Astrocyte of the hippocampus (primary cell): Measurements from ENCODE around the gene RNLS.
A peak's percentile ranks its signal among the peaks of the same experiment; 100 is the strongest.

ENCODE experiments used
- DNase-seq: peaks from one replicate; pipeline ENCODE4 v3.0.0; 2011; ENCODE audit warnings: low read depth, low spot score

Gene RNLS

DNA sequence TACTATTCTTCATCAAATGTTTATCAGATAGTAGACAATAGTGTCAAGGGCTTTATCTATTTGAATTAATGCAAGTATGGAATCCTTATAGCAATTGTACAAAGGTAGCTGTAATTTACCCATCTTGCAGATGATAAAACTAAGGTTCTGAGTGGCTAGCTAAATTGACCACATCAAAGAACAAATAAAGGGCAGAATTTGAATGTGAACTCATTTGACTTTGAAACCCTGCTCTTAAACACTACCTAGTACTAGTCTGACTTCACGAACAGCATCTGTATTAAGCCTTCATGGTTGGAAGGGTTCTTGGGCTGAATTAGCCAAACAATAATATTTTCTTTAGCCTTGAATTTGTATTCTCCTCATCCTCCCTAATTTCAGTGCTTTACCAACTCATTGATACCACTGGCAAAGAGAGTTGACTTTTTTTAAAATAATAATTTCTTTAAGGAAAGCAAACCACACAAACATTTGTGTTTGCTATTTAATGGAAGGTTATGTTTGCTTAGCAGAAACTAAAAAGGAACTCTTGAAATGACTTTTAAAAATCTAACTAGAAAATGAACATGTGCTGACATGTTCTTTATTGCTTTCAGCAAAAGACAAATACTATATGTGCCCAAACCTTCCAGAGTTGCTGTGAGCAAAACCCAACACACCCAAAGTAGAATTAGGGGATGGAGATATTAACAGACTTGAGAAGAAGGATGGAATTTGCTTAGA lies 322.6 kb downstream of the RNLS start:
- DNase-seq = no peak

- no peak for DNase-seq
Measured at GRCh38 chr10:88259381-88259780, 323.7 kb downstream of the RNLS start.

GRCh38 chr10:88256886-88257285 lies 326.2 kb downstream of the RNLS start:
- DNase-seq = no peak

DNA sequence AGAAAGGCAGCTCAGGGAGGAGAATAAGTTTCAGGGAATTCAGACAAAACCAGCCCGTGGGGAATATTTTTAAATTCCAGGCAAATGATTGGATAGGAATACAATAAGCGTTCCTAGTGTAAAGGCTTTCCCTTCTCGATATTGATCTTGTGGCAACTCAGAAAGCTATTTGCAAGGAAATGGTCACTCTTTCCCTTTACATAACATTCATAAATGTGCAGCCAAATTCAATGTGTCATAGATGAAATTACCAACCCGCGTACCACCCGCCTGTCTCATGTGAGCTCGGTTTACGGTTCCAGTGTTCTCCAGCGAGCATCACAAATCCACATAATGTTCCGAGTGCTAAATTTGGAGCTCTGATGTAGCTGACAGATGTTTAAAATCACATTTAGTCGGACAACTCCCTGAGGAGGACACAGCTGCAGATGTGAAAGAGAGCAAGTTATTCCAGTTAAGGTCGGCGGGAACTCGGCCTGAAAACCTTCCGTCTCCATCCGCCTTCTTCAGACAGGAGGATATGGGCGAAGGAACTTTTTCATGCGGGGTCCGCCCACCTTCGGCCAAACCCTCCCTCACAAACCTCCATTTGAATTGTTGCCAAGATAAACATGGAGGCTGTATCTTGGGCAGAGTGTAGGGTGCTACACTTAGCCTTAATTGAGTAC lies 327.0 kb downstream of the RNLS start:
- DNase-seq = no peak

- peak; percentile 79 for DNase-seq
Measured at GRCh38 chr10:88254091-88254490, 329.0 kb downstream of the RNLS start.

GRCh38 chr10:88253622-88254021 lies 329.5 kb downstream of the RNLS start:
- DNase-seq = peak; percentile 39

DNA sequence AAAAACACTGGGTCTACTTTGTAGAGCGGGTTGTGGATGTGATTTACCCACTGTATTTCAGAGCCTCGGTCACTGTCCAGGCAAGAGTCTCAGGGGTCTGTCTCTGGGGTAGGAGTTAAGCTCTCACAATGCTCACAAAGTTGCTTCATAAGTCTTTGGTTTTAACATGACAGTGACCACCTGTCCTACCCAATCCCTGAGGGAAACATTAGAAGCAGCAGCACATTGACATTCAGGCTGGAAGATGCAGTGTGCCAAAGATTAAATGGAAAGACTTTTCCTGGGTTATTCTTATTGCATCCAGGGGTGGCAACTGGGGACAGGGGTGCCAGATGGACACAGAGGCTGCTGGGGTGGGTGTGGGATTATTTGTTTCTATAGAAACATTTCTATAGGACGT lies 330.0 kb downstream of the RNLS start:
- DNase-seq = no peak

DNA sequence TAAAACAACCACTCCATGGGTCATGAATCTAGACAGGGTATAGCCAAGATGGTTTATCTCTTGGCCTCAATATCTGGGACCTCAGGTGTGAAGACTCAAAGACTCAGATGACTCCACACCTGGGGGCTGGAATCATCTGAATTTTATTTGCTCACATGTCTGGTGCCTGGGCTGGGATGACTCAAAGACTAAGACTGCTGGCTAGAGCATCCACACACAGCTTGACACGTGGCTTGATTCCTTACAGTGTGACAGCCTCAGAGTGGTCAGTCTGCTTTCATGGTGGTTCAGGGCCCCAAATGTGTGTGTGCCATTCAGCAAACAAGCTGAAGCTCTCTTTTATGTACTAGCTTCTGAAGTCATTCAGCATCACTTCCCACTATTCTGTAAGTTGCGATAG lies 333.7 kb downstream of the RNLS start:
- no peak for DNase-seq

DNA sequence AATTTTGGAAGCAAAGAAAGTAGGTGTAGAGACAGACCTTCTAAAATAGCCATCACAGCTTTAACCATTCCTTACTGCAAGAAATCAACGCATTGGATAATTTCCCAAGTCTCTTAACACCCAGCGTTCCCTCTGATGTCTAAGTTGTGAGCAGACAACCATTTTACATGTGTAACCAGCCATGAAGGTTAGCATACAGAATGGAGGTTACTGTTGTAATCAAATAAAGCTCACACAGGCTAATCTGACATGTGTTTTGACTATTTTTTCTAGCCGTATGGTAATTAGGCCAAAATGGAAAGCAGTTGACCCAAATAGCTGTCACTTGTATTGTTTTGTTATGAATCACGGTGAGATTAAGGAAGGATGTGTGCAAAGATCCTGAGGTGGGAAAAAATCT lies 336.4 kb downstream of the RNLS start:
- peak; percentile 54 for DNase-seq

GRCh38 chr10:88245974-88246511 lies 337.1 kb downstream of the RNLS start:
- DNase-seq = peak; percentile 87

DNA sequence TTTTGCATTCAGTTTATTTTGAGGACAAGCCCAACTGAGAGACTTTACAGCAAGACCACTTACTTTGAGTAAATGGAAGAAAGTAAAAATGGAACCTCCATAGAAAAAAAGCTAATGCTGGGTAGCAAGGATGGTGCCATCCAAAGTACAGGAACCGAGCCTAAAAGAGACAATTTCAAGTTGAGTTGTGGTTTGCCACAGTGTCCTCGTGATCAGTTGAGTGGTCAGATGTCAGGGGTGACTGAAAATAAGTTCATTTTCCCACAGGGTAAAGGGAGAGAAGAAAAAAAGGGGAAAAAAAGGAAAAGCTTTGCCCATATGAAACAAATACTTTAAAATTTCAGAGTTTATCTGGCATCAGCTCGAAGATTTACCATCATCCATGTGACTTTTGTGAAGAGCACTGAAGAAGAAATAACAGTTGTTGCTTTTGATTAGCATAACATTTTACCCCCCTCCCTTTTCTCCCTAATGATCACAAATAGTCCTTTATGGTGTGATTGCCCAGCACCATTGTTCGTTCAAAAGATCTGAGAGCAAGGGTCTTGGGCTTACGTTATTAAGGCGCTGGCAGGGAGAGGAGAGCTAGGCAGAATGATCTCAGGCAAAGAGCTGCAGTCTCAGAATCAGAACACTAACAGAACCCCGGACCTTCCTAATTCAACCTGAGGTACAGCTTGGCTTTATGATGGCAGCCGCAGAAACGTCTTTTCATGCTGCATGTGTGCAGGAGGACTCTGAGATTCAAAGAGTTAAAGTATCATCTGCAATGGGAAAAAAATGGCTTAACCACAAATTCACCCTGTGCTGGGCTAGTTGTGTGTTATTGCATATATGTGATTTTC lies 338.1 kb downstream of the RNLS start:
- DNase-seq = no peak

DNA sequence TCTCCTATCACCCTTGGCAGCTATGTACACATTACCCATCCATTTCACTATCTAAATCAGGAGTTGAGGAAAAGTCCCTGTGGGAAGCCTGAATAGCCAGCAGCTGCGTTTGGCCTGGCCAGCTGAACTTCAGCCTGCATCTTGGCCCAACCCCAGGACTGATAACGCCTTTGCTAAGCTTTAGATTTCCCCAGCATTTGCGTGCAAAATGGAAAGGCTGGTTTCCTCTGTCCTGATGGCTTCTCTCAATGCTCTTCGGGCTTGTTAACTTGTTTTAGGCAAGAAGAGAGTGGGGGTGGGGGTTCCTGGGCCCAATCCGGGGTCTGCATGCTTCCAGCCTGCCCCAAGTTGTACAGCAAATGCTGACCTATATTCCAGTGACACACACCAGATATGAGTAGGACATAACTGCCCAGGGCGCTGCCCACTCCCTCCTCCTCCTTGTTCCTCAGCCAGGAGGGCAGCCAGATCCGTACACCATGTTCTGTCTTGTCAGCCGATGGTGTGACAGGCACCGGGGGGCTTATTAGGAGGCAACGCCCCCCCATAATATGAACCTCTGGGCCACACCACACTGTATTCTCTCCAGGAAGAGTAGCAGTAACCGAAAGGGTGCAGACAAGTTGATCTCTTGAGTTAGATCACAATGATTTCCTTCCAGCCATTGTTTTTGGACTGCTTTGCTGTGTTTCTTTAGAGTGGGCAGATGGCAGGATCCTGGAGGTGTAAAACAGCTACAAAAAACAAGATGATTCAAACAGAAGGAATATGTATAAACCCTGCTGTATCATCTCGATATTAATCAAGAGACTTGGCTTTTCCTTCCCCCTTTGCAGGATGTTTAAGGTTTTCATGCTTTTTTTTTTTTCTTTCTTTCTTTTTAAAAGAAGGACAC lies 339.0 kb downstream of the RNLS start:
- peak; percentile 39 for DNase-seq

- no peak for DNase-seq
Measured at GRCh38 chr10:88243202-88243744, 339.8 kb downstream of the RNLS start.

GRCh38 chr10:88241501-88241900 lies 341.6 kb downstream of the RNLS start:
- DNase-seq = no peak

- no peak for DNase-seq
Measured at GRCh38 chr10:88239212-88239611, 343.9 kb downstream of the RNLS start.

DNA sequence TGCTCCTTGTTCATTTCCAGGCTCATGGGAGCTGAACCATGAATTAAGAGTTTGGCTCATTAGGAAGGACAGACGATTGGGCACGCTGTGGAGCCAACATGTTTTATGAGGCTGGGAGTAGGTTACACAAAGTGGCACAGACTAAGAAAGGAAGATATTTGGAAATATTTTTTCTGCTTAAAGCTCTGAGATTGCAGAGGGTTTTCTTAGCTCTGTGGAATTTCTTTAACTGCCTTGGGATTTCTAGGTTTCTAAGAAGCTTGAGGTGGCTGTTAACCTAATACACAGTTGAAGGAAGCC lies 344.6 kb downstream of the RNLS start:
- no peak for DNase-seq

GRCh38 chr10:88237896-88238614 lies 345.1 kb downstream of the RNLS start:
- DNase-seq = no peak

- DNase-seq = no peak
Measured at GRCh38 chr10:88236121-88236743, 346.9 kb downstream of the RNLS start.

GRCh38 chr10:88234297-88234696 lies 348.8 kb downstream of the RNLS start:
- DNase-seq = no peak

DNA sequence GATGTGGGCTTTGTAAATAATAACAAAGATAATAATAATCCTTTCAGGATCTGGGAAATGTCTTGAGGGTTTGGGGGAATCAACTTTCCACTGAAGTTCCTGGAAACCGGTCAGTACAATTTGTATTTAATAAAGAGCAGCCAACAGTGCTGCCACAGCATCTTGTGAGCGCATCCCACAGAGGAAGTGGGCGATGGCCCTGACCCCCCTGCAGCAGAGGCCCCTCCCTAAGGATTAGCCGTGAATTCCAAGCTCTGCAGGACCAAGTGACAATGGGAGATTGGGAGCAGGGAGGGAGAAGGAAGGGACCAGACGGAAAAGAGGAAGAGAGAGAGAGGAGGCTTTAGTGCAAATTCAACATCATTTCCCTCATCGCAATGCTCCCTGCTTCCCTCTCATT lies 349.2 kb downstream of the RNLS start:
- DNase-seq = no peak
